ENCODE data around the gene CEACAM19.
"Not testable (repeated sequence)": the region's sequence is repeated elsewhere in the genome, so short reads cannot be mapped to it uniquely, and the experiment has no call there.

CEACAM19 gene

DNA sequence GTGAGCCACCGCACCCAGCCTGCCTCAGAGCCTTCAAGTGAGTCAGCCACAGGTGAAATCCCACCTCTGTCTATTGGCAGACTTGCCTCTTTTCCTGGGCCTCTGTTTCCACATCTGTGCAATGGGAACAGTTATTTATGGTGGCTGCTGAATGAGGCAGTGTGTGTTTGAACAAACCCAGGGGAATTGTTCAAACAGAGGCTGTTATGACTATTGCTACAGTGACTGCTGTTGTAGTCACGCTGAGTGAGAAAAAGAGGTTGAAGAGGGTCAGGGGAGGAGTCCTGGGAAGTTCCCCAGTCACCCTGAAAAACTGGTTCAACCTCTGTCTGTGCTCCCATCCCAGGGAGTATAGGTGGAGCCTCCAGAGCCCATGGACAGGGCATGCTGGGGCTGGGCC lies at the start of gene CEACAM19:
TSS of gene CEACAM19 (plus strand) at position 83 of the 400 bp plus-strand sequence. CDS start 450 bp downstream, outside the sequence.
- Histone ChIP-seq H3K4me1 (ENCODE audit: control insufficient read depth, insufficient read depth, low read length) (no peaks in the 10 kb centered on the region), H3K4me3 (ENCODE audit: low read length in 2 of 2) (no peak within 1 kb of the TSS), H3K9me3 (ENCODE audit: control insufficient read depth in 2 of 2, low read length in 2 of 2) (no peaks in the 10 kb centered on the region), H3K27me3 (ENCODE audit: control insufficient read depth in 1 of 2, insufficient read depth in 2 of 2, low read length in 2 of 2) (no peaks in the 10 kb centered on the region), H3K36me3 (ENCODE audit: control insufficient read depth in 2 of 2, insufficient read depth in 2 of 2, low read length in 2 of 2) (peaks cover 2 to 4% of the 10 kb centered on the region in 2 donors), H3K27ac (ENCODE audit: low read length) (no peak within 1 kb of the TSS), H3K9ac (ENCODE audit: low read length in 2 of 2) (no peak within 1 kb of the TSS)

DNA sequence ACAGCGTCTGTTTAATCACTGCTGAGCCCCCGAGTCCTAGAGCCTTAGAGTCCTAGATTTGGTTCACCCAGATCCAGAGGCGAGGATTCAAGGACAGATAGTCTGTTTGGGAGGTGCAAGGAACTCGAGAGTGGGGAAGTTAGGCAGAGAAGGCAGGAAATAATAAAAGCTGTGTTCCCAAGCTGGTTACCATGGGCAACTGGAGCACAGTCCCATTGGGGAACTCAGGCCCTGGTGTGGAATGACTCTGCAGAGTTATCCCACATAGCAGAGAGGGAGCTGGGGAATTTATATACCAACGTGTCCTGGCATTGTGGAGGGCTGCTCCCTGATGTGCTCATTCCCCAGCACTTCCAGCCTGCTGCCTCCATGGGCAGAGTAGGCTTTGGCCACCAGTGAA lies 48.2 kb upstream of the CEACAM19 start:
- no peaks in the 10 kb centered on the region for H3K27me3 ChIP-seq (ENCODE audit: control insufficient read depth in 1 of 2, insufficient read depth in 2 of 2, low read length in 2 of 2)
- no peak overlapping the region for H3K9ac ChIP-seq (ENCODE audit: low read length in 2 of 2)
- H3K36me3 ChIP-seq (ENCODE audit: control insufficient read depth in 2 of 2, insufficient read depth in 2 of 2, low read length in 2 of 2) = no peaks in the 10 kb centered on the region
- no peak overlapping the region for H3K27ac ChIP-seq (ENCODE audit: low read length)
- peaks cover 5% of the 10 kb centered on the region for H3K4me1 ChIP-seq (ENCODE audit: control insufficient read depth, insufficient read depth, low read length)
- H3K4me3 ChIP-seq (ENCODE audit: low read length in 2 of 2) = no peak overlapping the region
- peaks cover 3 to 6% of the 10 kb centered on the region in 2 donors for H3K9me3 ChIP-seq (ENCODE audit: control insufficient read depth in 2 of 2, low read length in 2 of 2)

- H3K36me3 ChIP-seq (ENCODE audit: control insufficient read depth in 2 of 2, insufficient read depth in 2 of 2, low read length in 2 of 2) = no peaks in the 10 kb centered on the region
- H3K9ac ChIP-seq (ENCODE audit: low read length in 2 of 2) = no peak overlapping the region
- no peak overlapping the region for H3K27ac ChIP-seq (ENCODE audit: low read length)
- peaks cover 3 to 6% of the 10 kb centered on the region in 2 donors for H3K9me3 ChIP-seq (ENCODE audit: control insufficient read depth in 2 of 2, low read length in 2 of 2)
- peaks cover 5% of the 10 kb centered on the region for H3K4me1 ChIP-seq (ENCODE audit: control insufficient read depth, insufficient read depth, low read length)
- no peaks in the 10 kb centered on the region for H3K27me3 ChIP-seq (ENCODE audit: control insufficient read depth in 1 of 2, insufficient read depth in 2 of 2, low read length in 2 of 2)
- H3K4me3 ChIP-seq (ENCODE audit: low read length in 2 of 2) = no peak overlapping the region
Measured at GRCh38 chr19:44623626-44624025, 47.7 kb upstream of the CEACAM19 start.

DNA sequence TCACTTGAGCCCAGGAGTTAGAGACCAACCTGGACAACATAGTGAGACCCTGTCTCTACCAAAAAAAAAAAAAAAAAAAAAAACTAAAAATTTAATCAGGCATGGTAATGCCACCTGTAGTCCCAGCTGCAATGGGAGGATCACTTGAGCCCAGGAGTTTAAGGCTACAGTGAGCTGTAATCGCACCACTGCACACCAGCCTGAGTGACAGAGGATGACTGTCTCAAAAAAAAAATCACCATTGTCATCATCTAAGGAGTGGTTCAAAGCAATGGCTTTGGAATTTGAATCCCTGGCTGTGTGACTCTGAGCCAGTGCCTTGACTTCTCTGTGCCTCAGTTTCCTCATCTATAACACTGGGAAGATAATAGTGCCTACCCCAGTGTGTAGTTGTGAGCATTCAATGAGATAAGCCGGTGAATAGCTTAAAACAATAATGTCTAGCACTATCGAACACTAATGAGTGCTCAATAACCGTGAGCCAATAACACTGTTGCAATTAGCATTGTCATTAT lies 46.4 kb upstream of the CEACAM19 start:
- Histone ChIP-seq H3K4me1 (ENCODE audit: control insufficient read depth, insufficient read depth, low read length) (peaks cover 5% of the 10 kb centered on the region), H3K36me3 (ENCODE audit: control insufficient read depth in 2 of 2, insufficient read depth in 2 of 2, low read length in 2 of 2) (no peaks in the 10 kb centered on the region), H3K9ac (ENCODE audit: low read length in 2 of 2) (no peak overlapping the region), H3K4me3 (ENCODE audit: low read length in 2 of 2) (no peak overlapping the region), H3K9me3 (ENCODE audit: control insufficient read depth in 2 of 2, low read length in 2 of 2) (peaks cover 3% of the 10 kb centered on the region in 2 donors), H3K27ac (ENCODE audit: low read length) (no peak overlapping the region), H3K27me3 (ENCODE audit: control insufficient read depth in 1 of 2, insufficient read depth in 2 of 2, low read length in 2 of 2) (no peaks in the 10 kb centered on the region)

DNA sequence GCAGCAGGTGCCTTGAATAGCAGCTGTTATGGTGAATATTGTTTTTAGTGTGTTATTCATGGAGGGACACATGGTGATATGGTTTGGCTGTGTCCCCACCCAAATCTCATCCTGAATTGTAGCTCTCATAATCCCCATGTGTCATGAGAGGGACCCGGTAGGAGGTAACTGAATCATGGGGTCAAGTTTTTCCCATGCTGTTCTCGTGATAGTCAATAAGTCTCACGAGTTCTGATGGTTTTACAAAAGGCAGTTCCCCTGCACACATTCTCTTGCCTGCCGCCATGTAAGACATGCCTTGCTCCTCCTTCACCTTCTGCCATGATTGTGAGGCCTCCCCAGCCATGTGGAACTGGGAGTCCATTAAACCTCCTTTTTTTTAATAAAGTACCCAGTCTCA lies 45.6 kb upstream of the CEACAM19 start:
- not testable (repeated sequence) for H3K9ac ChIP-seq (ENCODE audit: low read length in 2 of 2); H3K9me3 ChIP-seq (ENCODE audit: control insufficient read depth in 2 of 2, low read length in 2 of 2); H3K36me3 ChIP-seq (ENCODE audit: control insufficient read depth in 2 of 2, insufficient read depth in 2 of 2, low read length in 2 of 2); H3K4me1 ChIP-seq (ENCODE audit: control insufficient read depth, insufficient read depth, low read length); H3K27ac ChIP-seq (ENCODE audit: low read length); H3K27me3 ChIP-seq (ENCODE audit: control insufficient read depth in 1 of 2, insufficient read depth in 2 of 2, low read length in 2 of 2); H3K4me3 ChIP-seq (ENCODE audit: low read length in 2 of 2)

DNA sequence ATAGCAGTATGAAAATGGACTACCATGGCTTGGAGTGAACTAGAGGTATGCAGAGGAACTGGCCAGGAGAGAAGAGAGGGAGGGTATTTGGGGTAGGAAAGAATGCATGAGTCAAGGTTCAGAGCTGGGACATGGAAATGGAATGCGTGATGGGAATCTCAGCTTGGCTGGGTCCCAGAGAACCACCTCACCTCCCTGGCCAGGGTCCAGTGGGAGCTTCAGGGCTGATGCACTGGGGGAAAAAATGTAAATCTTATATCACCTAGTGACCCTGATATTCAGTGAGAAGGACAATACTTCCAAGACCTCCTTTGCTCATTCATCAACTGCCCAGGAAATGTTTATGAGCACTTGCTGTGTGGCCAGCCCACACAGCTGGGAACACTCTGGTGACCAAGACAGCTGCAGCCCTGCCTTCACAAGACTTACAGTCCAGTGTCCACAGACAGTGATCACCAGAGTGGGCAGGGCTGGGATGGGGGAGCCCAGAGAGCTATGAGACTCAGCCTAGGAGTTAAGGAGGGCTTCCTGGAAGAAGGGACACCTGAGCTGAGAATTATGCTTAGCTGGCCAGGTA lies 45.1 kb upstream of the CEACAM19 start:
- no peak overlapping the region for H3K9ac ChIP-seq (ENCODE audit: low read length in 2 of 2)

DNA sequence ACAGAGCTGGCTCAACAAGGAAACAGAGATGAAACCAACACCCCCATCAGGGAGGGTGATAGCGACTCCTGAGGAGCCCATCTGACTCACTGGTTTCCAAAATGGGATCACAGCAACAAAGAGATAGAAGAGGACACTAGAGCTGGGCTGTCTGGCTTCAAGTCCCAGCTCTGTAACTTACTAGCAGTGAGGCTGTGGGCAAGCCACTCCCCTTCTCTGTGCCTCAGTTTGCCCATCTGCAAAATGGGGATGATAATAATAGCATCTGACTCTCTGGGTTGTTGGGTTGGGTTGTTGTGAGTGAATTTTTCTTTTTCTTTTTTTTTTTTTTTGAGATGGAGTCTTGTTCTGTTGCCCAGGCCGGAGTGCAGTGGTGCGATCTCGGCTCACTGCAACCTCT lies 43.7 kb upstream of the CEACAM19 start:
- no peak overlapping the region for H3K27ac ChIP-seq (ENCODE audit: low read length)
- H3K9ac ChIP-seq (ENCODE audit: low read length in 2 of 2) = no peak overlapping the region
- H3K4me1 ChIP-seq (ENCODE audit: control insufficient read depth, insufficient read depth, low read length) = peaks cover 5% of the 10 kb centered on the region
- H3K27me3 ChIP-seq (ENCODE audit: control insufficient read depth in 1 of 2, insufficient read depth in 2 of 2, low read length in 2 of 2) = no peaks in the 10 kb centered on the region
- peaks cover 3% of the 10 kb centered on the region in 2 donors for H3K9me3 ChIP-seq (ENCODE audit: control insufficient read depth in 2 of 2, low read length in 2 of 2)
- H3K36me3 ChIP-seq (ENCODE audit: control insufficient read depth in 2 of 2, insufficient read depth in 2 of 2, low read length in 2 of 2) = no peaks in the 10 kb centered on the region
- H3K4me3 ChIP-seq (ENCODE audit: low read length in 2 of 2) = no peak overlapping the region

More for the DNA sequence above, 45.1 kb upstream of the CEACAM19 start:
- H3K9me3 ChIP-seq (ENCODE audit: control insufficient read depth in 2 of 2, low read length in 2 of 2) = peaks cover 3% of the 10 kb centered on the region in 2 donors
- peaks cover 5% of the 10 kb centered on the region for H3K4me1 ChIP-seq (ENCODE audit: control insufficient read depth, insufficient read depth, low read length)
- H3K36me3 ChIP-seq (ENCODE audit: control insufficient read depth in 2 of 2, insufficient read depth in 2 of 2, low read length in 2 of 2) = no peaks in the 10 kb centered on the region
- no peak overlapping the region for H3K27ac ChIP-seq (ENCODE audit: low read length)
- no peaks in the 10 kb centered on the region for H3K27me3 ChIP-seq (ENCODE audit: control insufficient read depth in 1 of 2, insufficient read depth in 2 of 2, low read length in 2 of 2)
- no peak overlapping the region for H3K4me3 ChIP-seq (ENCODE audit: low read length in 2 of 2)

DNA sequence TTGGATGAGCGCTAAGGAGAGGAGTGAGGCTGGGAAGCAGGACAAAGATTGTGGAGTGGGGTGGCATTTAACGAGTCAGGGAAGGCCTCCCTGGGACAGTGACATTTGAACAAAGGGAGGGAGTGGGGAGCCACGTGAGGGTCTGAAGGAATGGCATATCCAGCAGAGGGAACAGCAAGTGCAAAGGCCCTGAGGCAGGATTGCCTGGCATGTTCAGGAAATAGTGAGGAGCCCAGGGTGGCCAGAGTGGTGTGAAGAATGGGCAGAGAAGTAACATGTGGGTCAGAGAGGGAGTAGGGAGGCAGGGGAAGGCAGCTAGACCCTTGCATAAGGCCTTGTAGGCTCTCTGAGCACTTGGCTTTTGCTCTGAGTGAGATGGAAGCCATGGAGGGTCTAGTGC lies 42.5 kb upstream of the CEACAM19 start:
- Histone ChIP-seq H3K9ac (ENCODE audit: low read length in 2 of 2) (no peak overlapping the region), H3K27me3 (ENCODE audit: control insufficient read depth in 1 of 2, insufficient read depth in 2 of 2, low read length in 2 of 2) (no peaks in the 10 kb centered on the region), H3K4me1 (ENCODE audit: control insufficient read depth, insufficient read depth, low read length) (peaks cover 5% of the 10 kb centered on the region), H3K9me3 (ENCODE audit: control insufficient read depth in 2 of 2, low read length in 2 of 2) (peaks cover 3% of the 10 kb centered on the region in 2 donors), H3K4me3 (ENCODE audit: low read length in 2 of 2) (no peak overlapping the region), H3K27ac (ENCODE audit: low read length) (no peak overlapping the region), H3K36me3 (ENCODE audit: control insufficient read depth in 2 of 2, insufficient read depth in 2 of 2, low read length in 2 of 2) (no peaks in the 10 kb centered on the region)

DNA sequence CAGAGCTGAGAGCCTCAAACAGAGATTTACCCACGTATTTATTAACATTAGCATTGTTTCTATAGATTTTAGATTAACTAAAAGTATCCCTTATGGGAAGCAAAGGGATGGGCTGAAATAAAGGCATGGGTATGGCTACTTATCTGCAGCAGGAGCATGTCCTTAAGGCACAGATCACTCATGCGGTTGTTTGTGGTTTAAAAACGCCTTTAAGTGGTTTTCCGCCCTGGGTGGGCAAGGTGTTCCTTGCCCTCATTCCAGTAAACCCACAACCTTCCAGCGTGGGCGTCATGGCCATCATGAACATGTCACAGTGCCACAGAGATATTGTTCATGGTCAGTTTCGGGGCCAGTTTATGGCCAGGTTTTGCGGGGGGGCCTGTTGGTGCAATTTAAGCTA lies 39.7 kb upstream of the CEACAM19 start:
- H3K27me3 ChIP-seq (ENCODE audit: control insufficient read depth in 1 of 2, insufficient read depth in 2 of 2, low read length in 2 of 2); H3K4me1 ChIP-seq (ENCODE audit: control insufficient read depth, insufficient read depth, low read length); H3K4me3 ChIP-seq (ENCODE audit: low read length in 2 of 2); H3K27ac ChIP-seq (ENCODE audit: low read length); H3K36me3 ChIP-seq (ENCODE audit: control insufficient read depth in 2 of 2, insufficient read depth in 2 of 2, low read length in 2 of 2); H3K9me3 ChIP-seq (ENCODE audit: control insufficient read depth in 2 of 2, low read length in 2 of 2); H3K9ac ChIP-seq (ENCODE audit: low read length in 2 of 2): not testable (repeated sequence)

- H3K4me3 ChIP-seq (ENCODE audit: low read length in 2 of 2); H3K9ac ChIP-seq (ENCODE audit: low read length in 2 of 2); H3K36me3 ChIP-seq (ENCODE audit: control insufficient read depth in 2 of 2, insufficient read depth in 2 of 2, low read length in 2 of 2); H3K27ac ChIP-seq (ENCODE audit: low read length); H3K4me1 ChIP-seq (ENCODE audit: control insufficient read depth, insufficient read depth, low read length); H3K9me3 ChIP-seq (ENCODE audit: control insufficient read depth in 2 of 2, low read length in 2 of 2); H3K27me3 ChIP-seq (ENCODE audit: control insufficient read depth in 1 of 2, insufficient read depth in 2 of 2, low read length in 2 of 2): not testable (repeated sequence)
Measured at GRCh38 chr19:44634058-44634457, 37.2 kb upstream of the CEACAM19 start.

GRCh38 chr19:44634785-44635184 lies 36.5 kb upstream of the CEACAM19 start:
- Histone ChIP-seq H3K4me3 (ENCODE audit: low read length in 2 of 2) (no peak overlapping the region), H3K9me3 (ENCODE audit: control insufficient read depth in 2 of 2, low read length in 2 of 2) (no peaks in the 10 kb centered on the region), H3K27ac (ENCODE audit: low read length) (no peak overlapping the region), H3K27me3 (ENCODE audit: control insufficient read depth in 1 of 2, insufficient read depth in 2 of 2, low read length in 2 of 2) (peaks cover 0 to 2% of the 10 kb centered on the region in 2 donors), H3K36me3 (ENCODE audit: control insufficient read depth in 2 of 2, insufficient read depth in 2 of 2, low read length in 2 of 2) (no peaks in the 10 kb centered on the region), H3K9ac (ENCODE audit: low read length in 2 of 2) (no peak overlapping the region), H3K4me1 (ENCODE audit: control insufficient read depth, insufficient read depth, low read length) (no peaks in the 10 kb centered on the region)

Data from stomach smooth muscle (tissue), 2 donors.